Measurements from ENCODE around the gene DOK5. TPM values are rescaled to one million over a fixed set of nuclear protein-coding genes. Genes with fewer than 3 reads are reported as not detected.

Gene DOK5
- total and polyA plus RNA-seq, 12 donors: 0.51 to 21.1 (median 9.1) TPM

- no peak overlapping the region for H3K4me3 ChIP-seq
- intact Hi-C loops (cut with DNase I): no loop called here
- no peaks in the 10 kb centered on the region for H3K9me3 ChIP-seq
- H3K36me3 ChIP-seq: no peaks in the 10 kb centered on the region
- no peaks in the 10 kb centered on the region for H3K27me3 ChIP-seq
- H3K4me1 ChIP-seq: peaks cover 0 to 12% (median 0%) of the 10 kb centered on the region in 9 donors
- WGBS, 2 donors: 75 to 79% methylated on average over 3 of the region's 3 CpGs
- TF ChIP-seq CTCF (IDR thresholded peaks at IDR 0.05): no peak
- H3K27ac ChIP-seq: no peak overlapping the region
- DNase-seq (no peak), ATAC-seq (no peak)
These were observed 19.1 kb downstream of the DOK5 start for GRCh38 chr20:54494303-54495006.

GRCh38 chr20:54497931-54498718, 22.7 kb downstream of the DOK5 start:
- H3K27me3 ChIP-seq: no peaks in the 10 kb centered on the region
- 86 to 88% methylated on average over 4 of the region's 4 CpGs for WGBS, 2 donors
- no peak overlapping the region for H3K27ac ChIP-seq
- no peak for TF ChIP-seq CTCF (IDR thresholded peaks at IDR 0.05)
- no peaks in the 10 kb centered on the region for H3K9me3 ChIP-seq
- ATAC-seq: no peak
- H3K36me3 ChIP-seq: no peaks in the 10 kb centered on the region
- intact Hi-C loops (cut with DNase I): no loop called here
- no peak overlapping the region for H3K4me3 ChIP-seq
- H3K4me1 ChIP-seq: peaks cover 0 to 12% (median 0%) of the 10 kb centered on the region in 9 donors
- no peak for DNase-seq

- Histone ChIP-seq H3K9me3 (no peaks in the 10 kb centered on the region), H3K27ac (no peak overlapping the region), H3K4me1 (peaks cover 0 to 12% (median 0%) of the 10 kb centered on the region in 9 donors), H3K4me3 (no peak overlapping the region), H3K36me3 (no peaks in the 10 kb centered on the region), H3K27me3 (no peaks in the 10 kb centered on the region)
- TF ChIP-seq CTCF (IDR thresholded peaks at IDR 0.05): no peak
- intact Hi-C loops (cut with DNase I): no loop called here
- DNase-seq (no peak), ATAC-seq (no peak)
- 81 to 88% methylated on average over 1 of the region's 1 CpG for WGBS, 2 donors
These were observed 23.7 kb downstream of the DOK5 start for GRCh38 chr20:54499111-54499510.

GRCh38 chr20:54502179-54502578, 26.8 kb downstream of the DOK5 start:
- no peak for TF ChIP-seq CTCF (IDR thresholded peaks at IDR 0.05)
- no peak for DNase-seq
- Histone ChIP-seq H3K36me3 (no peaks in the 10 kb centered on the region), H3K4me1 (peaks cover 0 to 12% (median 0%) of the 10 kb centered on the region in 9 donors), H3K9me3 (no peaks in the 10 kb centered on the region), H3K4me3 (no peak overlapping the region), H3K27ac (no peak overlapping the region), H3K27me3 (no peaks in the 10 kb centered on the region)
- ATAC-seq: no peak
- WGBS, 2 donors: 84 to 91% methylated on average over 4 of the region's 4 CpGs
- intact Hi-C loops (cut with DNase I): no loop called here
